ENCODE measurements around the gene CCNL2.
"Not testable (repeated sequence)": the region's sequence is repeated elsewhere in the genome, so short reads cannot be mapped to it uniquely, and the experiment has no call there.

CCNL2 gene

DNA sequence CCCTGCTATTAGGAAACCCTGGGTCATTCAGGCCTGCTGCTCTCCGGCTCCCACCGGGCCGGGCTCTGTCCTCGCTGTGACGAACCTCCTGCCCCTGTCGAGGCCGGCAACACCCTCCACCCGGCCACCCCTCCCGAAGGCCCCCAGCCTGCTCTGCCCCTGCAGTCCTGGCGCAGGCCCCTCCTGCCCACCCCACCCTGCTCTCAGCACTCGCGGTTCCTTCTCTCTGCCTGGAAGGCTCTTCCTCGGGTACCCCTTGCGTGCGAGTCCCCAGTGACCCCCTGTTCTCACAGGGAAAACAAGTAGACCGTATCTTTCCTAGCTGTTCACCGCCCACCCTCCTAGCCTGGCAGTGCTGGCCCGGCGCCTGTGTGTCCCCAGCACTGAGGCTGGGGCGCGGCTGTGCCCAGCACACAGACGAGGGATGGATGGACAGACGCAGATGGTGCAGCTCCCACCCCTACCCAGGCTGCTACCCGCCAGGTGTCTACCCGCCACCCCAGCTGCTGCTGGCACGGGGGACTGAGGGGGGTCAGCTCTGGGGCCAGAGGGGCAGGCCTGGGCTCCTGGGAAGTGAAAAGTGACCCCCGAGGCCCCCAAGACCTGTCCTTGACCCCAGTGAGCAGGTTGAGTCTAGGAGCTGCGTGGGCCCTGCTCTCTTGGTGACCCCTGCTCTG, 33.3 kb upstream of the CCNL2 start:
- DNase-seq = peak; percentile 74

DNA sequence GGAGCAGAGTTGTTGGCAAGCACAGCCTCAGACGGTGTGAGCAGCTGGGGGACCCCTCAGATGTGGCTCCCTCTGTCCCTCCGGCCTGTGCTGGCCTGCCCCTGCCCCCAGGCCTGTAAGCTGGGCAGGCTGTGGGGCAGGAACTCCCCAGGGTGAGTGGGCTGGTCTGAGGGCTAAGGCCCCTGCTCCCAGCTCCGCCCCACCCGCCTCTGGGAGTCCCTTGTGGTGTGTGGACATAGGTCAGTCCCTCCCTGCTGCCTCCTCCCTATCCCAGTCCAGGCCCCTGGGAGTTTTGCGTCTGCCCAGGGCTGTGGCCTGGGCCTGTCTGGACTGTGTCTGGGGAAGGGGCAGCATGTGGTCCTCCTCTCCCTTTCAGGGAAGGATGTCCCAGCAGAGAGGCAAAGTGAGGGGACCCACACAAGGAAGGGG, 32.7 kb upstream of the CCNL2 start:
- peak; percentile 60 for DNase-seq

DNA sequence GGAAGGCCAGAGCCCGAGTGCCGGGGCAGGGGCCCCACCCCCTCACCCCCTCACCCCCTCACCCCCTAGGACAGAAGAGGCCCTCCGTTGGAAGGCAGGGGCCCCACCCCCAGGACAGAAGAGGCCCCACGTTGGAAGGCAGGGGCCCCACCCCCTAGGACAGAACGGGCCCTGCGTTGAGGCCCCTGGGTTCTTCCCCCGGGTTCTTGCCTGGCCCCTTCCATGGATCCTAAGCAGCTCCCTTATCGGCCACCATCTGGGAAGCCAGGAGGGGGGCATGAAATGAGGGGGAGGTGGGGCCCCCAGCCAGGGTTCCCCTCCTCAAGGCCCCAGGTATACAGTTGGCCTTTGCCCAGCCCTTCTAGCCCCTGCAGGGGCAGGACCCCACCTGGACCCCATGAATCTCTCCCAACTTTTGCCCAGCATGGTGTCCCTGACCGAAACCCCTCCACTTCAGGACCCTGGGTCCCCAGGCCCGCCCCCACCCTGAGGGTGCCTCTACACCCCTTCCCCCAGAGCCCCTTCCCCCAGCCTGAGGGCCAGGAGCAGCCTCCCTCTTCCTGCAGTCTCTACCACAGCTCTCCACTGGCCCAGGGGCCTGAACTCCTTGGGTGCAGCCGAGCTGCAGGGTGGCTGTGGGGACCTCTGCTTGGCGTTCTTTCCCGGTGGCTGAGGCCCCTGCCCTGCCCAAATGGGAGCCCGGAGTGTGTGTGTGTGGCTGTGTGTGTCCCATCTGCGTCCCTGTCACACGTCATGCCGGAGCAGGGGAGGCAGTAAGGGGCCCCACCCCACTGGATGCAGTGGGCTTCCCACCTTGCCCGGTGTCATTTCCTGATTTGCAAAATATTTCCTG, 32.1 kb upstream of the CCNL2 start:
- peak; percentile 59 for DNase-seq

DNA sequence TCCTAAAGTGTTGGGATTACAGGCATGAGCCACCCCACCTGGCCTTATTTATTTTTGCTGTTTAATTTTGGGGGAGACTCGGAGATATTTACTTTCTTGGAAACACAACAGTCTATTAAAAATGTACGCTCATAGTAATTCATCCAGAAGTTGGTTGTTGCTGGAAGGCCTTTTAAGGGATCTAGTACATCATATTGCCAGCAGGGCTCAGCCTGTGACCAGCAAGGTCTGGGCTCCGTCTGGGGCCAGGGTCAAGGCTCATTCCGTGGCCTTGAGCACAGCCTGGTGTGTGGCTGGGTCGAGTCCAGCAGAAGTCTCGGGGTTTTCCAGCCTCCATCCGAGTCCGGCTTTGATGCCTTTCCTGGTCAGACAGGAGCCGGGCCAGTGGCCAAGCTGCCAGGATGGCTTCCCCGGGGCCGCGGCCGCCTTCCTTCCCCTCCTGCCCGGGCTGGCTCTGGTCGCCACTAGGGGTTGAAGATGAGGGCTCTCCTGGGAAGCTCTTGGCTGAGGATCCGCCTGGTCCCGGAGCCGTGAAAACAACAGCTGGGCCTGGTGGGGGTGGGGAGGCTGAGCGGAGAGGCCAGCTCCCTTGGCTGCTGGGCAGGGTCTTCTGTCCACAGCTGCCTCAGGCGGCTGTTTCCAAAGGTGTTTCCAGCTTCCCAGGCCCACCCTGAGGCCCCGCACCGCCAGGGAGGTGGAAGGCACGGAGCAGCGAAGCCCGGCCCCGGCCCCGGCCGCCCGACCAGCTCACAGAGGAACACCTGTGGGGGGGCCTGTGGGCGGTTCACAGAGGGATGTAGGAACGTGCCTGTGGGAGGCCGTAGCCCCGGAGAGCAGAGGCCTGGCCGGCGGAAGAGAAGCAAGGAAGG, 31.2 kb upstream of the CCNL2 start:
- DNase-seq = peak; percentile 87

DNA sequence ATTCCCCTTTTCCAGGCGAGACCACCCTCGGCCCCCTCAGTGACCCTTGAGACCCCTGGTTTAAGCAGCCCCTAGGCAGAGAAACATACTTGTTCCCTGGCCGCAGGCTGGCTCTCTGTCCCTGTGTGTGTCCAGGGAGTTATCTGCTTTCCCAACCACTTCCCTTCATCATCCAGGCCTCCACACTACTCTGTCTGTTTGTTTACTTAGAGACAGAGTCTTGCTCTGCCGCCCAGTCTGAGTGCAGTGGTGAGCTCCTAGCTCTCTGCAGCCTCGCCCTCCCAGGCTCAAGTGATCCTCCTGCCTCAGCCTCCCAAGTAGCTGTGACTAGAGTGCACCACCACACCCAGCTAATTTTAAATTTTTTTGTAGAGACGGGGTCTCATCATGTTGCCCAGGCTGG, 30.5 kb upstream of the CCNL2 start:
- DNase-seq = peak; percentile 48

DNA sequence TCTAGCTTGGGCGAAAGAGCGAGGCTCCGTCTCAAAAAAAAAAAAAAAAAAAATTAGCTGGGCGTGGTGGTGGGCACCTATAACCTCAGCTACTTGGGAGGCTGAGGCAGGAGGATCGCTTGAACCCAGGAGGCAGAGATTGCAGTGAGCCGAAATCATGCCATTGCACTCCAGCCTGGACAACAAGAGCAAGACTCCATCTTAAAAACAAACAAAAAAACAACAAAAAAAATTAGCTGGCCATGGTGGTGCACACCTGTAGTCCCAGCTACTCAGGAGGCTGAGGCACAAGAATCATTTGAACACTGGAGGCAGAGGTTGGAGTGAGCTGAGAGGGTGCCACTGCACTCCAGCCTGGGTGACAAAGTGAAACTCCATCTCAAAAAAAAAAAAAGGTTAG, 29.8 kb upstream of the CCNL2 start:
- DNase-seq = not testable (repeated sequence)

DNA sequence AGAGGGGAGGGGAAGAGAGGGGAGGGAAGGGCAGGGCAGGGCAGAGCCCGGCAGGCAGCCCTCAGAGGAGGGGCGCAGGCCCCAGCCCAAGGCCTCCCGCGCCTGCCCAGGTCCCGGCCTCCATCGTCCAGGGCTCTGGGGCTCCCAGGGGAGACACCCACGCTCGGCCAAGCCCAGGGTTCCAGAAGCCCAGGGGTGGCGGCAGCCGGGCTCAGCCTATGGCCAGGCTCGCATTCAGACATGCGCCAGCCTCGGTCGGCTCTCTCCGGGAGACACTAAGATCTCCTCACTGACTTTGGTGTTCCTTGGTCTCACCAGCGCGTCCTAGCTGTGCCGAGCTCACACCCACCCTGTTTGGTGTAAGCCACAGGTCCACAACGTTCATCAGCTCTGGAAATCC, 29.0 kb upstream of the CCNL2 start:
- DNase-seq = no peak

DNA sequence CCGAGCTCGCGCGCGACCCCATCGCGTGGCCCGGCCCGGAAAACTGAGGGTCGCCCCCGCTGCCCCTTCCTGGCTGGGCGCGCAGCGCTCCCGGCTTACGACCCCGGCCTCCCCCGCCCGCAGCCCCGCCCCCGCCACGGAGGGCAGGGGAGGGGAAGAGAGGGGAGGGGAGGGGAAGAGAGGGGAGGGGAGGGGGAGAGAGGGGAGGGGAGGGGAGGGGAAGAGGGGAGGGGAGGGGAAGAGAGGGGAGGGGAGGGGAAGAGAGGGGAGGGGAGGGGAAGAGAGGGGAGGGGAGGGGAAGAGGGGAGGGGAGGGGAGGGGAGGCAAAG, 28.6 kb upstream of the CCNL2 start:
- DNase-seq = peak; percentile 61

DNA sequence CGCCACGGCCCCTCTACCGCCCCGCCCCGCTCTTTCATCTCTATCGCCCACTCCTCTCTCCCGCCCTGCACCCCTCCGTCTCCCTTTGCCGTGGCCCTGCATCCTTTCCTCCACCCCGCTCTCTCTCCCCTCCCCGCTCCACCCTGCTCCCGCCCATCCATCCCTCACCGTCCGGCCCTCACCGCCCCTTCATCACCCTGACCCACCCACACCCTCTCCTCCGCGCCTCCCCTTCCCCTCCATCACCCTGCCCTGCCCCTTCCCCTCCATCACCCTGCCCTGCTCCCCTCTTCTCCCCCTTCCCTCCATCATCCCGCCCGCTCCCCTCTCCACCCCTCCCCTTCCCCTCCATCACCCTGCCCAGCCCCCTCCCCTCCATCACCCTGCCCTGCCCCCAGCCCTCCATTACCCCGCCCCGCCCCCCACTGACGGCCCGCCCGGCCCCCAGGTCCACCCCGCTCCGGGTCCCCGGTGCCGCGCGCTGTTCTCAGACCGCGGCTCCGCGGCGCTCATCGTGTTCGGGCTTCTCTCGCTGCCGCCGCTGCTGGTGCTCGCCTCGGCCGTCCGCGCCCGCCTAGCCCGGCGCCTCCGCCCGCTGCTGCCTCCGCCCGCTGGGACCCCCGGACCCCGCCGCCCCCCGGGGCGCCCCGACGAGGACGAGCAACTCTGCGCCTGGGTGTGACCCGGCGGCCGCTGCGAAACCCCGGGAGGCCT, 28.1 kb upstream of the CCNL2 start:
- DNase-seq = peak; percentile 63

DNA sequence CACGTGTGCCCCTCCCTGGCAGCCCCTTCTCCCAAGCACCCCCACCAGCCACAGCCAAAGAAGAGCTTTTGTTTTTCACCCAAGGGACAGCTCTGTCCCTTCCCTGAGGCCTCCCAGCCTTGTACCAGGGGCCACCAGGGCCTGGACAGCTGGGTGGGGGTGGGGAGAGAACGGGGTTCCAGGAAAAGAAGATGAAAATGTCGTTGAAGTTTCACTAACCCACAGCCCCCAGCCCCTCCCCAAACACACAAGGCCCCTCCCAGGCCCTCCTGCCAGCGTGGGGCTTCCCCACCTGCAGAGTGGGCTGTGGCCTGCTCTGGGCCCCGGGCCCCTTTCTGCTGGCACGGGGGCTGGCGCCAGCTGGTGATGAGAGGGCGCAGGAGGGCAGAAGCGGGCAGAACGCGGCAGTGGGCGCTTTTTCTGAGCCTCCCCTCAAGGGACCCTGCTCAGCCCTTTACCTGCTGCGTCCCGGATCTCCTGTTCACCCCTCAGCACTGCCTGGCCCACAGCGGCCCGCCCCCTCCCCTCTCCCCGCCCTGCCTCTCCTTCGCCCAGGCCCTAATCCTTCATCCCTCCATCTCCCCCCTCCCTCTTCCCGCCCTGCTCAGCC, 27.5 kb upstream of the CCNL2 start:
- DNase-seq = no peak

DNA sequence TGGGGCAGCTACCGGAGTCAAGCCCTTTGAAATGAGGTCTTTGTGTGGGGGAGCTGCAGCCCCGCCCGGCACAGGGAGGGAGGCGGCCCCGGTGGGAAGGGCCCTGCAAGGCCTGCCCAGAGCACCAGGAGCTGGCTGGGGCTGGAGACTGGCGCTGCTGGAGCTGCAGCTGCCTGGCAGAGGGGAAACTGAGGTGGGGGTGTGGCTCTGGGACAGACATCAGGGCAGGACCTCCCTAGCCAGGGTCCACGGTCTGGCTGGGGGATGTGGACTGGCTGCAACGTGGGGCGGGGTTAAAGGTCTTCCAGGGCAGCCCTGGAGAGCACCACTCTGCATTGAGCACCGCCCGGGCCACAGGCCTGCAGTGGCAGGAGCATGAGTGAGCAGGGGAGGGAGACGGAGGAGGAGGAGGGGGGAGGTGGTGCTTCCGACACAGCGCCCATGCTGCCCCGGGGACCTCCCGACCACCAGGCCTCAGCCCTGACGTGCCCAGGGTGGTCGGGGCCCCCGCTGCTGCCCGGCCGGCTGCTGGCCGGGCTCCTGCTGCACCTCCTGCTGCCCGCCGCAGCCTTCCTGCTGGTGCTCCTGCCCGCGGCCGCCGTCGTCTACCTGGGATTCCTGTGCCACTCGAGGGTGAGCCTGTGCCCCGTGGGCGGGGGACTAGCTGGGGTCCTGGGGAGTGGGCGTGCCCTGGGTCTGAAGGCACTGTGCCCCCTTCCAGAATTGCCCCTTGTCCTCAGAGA, 26.8 kb upstream of the CCNL2 start:
- DNase-seq = no peak

DNA sequence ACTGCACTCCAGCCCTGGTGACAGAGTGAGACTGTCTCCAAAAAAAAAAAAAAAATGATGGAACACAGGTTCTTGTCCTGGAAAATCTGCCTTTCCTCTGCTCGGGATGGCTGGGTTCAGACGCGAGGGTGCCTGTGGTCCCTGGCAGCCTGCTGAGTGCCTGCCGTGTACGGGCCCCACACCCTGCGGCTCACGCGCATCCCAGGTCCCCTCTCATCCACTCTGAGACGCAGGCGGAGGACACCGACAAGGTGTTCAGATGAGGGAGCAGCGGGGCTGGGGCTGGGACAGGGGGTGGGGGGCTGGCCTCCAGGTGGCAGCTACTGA, 26.3 kb upstream of the CCNL2 start:
- DNase-seq = no peak

DNA sequence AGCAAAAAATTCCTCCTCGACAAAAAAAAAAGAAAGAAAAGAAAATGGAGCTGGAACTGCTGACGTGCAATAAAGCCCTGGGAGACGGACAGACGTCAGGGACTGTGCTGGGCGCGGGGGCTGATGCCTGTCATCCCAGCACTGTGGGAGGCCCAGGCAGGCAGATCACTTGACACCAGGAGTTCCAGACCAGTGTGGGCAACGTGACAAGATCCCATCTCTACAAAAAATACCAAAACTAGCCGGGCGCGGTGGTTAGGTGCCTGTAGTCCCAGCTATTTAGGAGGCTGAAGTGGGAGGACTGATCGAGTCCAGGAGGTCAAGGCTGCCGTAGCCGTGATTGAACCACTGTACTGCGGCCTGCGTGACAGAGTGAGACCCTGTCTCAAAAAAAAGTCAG, 25.6 kb upstream of the CCNL2 start:
- no peak for DNase-seq

DNA sequence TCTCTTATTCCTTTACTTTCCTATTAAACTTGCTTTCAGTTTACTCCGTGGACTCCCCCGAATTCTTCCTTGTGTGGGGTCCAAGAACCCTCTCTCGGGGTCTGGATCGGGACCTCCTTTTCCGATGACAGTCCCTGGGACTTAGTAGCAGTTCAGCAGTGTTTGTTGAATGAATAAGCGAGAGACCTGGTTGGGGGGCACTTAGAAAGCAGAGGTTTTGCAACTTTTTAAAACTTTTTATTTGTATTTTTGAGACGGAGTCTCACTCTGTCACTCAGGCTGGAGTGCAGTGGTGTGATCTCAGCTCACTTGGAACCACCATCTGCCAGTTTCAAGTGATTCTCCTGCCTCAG, 24.1 kb upstream of the CCNL2 start:
- no peak for DNase-seq

DNA sequence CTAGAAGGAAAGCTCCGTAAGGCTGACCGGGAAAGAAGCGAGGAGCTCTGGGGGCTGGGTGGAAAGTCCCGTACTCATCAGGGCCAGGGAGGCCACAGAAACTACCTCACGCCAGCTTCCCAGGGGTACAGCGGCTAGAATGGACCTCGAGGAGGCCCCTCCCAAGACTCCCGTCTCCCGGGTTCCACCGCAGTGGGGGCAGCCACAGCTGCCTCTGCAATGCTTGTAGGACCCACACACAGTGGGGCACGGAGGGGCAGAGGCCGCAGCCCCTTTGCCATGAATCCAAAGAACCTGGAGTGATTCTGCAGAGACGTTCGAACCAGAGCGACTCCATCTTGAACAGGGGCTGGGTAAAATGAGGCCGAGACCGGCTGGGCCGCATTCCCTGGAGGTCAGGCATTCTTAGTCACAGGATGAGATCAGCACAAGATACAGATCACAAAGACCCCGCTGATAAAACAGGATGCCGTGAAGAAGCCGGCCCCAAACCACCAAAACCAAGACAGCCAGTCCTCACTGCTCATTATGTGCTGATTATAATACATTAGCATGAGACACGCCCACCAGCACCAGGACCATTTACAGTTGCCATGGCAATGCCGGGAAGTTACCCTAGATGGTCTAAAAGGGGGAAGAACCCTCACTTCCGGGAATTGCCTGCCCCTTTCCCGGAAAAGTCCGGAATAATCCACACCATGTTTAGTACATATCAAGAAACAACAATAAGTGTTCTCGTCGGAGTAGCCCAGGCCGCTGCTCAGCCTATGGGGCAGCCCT, 23.5 kb upstream of the CCNL2 start:
- DNase-seq = no peak

DNA sequence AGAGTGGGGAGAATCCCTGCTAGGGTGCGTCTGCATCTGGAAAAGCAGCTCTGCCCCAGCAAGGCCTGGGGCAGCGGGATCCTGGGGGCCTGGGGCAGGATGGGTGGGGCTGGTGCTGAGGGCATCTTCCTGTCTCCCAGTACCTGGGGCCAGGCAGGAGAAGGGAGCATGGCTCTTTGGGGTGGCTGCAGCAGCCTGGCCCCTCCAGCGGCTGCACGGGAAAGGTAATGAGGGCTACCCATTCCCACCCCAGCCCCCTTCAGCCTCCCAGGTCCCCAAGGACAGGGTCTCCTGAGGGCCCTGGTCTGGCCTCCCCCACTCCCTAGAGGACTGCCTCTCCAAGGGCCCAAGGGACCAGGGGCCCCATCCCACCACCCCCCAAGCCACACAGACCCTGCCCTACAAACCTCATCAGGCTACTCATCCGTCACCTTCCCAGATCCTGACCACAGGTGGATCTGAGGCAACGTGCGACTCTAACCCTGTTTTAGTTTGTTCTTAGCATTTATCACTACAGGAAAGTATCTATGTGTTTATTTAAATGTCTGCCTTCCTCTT, 22.9 kb upstream of the CCNL2 start:
- no peak for DNase-seq

DNA sequence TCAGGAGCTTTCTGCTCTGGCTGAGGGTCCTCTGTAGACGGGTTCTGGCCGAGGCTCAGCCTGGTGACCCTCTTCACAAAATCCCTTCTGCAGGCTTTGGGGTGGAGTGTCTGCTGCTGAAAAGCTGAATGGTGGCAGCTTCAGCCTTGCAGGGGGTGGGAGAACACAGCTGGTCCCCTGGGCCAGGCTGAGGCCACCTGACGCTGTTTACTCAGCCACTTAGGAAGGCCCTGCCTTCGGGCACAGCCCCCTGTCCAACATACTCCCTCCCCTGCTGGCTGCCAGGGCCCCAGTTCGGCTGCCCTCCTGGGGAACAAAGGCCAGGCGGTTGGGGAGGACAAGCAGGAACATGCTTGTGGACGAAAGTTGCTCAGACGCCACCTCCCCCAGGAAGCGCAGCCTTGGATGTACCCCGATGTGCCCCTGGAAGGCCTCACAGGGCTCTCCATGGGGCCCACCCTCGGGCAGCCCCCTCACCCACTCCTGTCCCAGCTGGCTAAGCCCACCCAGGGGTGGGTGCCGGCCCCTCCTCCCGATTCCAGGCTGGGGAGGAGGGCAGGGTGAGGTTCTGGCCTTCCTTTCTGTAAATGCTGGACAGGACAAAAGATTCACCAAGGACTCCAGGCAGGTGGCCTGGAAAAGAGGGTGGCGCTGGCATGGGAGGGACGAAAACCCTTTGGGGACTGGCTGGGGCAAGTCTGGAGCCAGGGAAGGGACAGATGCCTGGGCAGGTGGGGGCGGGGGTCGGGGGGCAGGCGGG, 22.2 kb upstream of the CCNL2 start, which contains the start of gene ANKRD65:
ANKRD65 (minus strand) TSS at position 130 of the 760 bp plus-strand sequence. CDS start 271 bp downstream, outside the sequence.
- no peak for DNase-seq

DNA sequence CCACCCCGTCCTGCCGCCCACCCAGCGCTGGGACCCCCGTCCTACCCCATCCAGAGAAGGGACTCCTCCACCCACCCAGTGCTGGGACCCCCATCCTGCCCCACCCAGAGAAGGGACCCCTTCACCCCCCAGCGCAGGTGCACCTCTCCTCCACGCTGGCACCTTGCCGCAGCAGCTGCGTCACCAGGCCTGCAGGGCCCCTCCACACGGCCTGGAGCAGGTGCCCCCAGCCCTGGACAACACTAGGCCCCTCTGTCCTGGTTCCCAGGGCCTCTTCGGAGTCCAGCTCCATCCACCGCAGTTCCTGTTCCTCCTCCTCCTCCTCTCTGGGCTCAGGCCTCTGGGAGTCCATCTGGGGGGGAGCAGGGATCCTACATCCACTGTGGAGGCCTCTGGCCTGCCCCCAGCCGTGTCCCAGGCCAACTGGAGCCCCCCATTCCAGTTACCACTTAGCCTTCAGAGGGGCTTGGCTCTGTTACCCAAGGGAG, 21.6 kb upstream of the CCNL2 start:
- no peak for DNase-seq

DNA sequence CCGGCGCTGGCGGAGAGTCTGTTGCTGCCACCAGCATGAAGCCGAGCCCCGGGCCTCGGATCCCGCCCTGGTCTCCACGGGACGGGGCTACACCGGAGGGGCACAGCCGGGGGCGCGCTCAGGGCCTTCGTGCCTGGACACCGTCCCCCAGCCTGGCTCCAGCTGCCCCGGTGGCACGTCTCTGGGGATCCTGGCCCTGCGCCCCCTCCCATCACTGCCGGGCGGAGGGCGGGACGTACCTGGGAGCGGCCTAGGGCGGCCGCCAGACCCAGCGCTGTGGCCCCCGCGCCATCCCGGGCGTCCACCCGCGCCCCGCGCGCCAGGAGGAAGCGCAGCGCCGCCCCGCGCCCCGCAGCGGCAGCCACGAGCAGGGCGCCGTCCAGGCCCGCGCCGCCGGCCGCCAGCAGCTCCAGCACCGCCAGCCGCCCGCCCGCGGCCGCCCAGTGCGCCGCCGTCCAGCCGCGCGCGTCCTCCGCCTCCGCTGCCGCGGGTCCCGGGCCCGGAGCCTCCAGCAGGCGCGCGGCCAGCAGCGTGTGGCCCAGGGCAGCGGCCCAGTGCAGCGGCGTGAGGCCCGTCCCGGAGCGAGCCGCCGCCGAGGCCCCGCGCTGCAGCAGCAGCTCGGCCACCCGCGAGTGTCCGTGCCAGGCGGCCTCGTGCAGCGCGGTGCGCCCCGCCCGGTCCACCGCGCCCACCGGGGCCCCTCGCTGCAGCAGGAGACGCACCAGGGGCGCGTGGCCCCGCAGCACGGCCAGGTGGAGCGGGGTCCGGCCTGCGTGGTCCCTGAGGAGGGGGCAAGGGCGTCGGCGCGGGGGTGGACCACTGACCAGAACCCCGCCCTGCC, 20.9 kb upstream of the CCNL2 start:
- no peak for DNase-seq

All from right forelimb (tissue), 1 donor.